Stimulated activated CD8-positive, alpha-beta memory T cell treated with anti-CD3 and anti-CD28 coated beads, Interleukin-12 subunit alpha, Interleukin-12 subunit beta, amount 100 ng/mL, for 24 hours (primary cell): ENCODE data around the gene NFYA.

Source experiments
- DNase-seq: peaks from one replicate; pipeline ENCODE4 v3.0.0-alpha.2; 2020; ENCODE audit errors: extremely low read depth

NFYA gene

DNA sequence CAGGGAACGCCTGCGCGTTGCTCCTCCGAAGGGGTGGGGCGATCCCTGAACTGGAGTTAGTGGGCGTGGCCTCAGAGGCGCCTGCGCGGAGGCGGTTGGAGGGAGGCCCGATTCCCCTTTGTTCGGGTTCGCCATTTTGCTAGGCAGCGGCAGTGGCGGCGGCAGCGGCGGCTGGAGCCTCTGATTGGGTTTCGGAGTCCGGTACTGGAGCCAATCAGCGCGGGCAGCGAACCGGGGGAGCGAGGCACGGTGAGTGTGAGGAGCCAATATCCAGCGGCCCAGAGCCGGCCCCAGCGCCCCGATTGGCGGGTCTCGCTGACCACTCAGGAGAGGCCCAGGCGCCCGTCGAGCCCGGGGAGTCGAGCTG is at the start of gene NFYA:
NFYA (plus strand) TSS at position 139 of the 367 bp plus-strand sequence. CDS start 6,116 bp downstream, outside the sequence.
- DNase-seq = peak; percentile 99

DNA sequence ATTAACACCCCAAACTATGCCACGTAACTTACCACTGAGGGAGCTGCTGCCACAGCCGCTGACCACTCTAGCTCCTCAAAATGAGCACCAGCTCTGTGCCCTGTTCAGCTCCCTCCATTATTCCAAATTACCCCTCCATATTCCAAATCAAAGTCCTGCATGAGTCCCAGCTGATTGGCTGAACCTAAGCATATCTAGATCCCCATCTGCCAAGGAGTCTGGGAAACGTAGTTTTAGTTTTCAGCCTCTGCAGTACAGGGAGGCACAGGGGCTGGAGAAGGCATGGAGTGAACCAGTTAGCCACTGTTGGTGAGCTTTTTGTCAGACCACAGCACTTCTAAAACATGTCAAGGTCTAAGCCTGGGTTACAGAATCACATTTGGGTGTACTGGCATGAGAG is 49.7 kb upstream of the NFYA start:
- no peak for DNase-seq

DNA sequence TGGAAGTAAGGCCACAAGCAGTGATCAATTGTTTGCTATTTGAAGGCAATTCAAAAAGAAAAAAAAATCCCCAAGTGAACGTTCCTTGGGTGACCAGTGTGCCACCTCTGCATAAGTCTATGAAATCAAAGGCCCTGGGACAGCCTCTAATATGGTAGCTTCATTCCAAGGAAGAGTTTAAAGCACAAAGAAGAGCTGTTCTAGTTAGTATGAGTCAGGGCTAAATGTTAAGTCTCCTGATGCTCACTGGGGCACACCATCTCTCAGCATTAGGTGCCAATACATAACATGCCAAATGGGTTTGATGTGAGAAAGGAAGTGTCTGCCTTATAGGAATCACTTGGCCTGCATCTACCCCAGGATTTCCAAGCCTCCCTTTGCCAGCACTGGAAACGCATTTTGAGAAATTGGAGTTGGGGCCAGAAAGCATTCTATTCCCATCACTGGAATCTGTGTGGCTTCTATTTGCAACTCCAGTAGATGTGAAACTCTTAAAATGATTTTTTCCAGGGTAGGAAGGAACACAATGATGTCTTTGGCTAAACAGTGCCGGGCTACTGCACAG is 46.7 kb upstream of the NFYA start:
- no peak for DNase-seq

DNA sequence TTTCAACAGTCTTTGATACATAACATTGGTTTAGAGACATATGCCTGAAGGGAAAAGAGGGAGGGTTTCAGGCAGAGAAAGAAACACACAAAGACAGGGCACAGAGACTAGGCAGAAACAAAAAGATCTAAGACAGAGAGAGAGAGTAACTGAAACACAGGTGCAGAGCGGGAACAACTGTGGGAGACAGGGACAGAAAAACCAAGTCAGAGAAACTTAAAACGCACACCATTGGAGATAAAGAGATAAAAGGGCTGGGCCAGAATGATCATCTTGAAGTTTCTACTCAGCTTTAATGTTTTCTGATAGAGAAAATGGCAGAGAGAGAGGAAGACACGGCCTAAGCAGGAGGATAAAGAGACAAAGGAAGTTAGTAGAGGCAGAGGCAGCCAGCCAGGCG is 45.5 kb upstream of the NFYA start:
- no peak for DNase-seq

DNA sequence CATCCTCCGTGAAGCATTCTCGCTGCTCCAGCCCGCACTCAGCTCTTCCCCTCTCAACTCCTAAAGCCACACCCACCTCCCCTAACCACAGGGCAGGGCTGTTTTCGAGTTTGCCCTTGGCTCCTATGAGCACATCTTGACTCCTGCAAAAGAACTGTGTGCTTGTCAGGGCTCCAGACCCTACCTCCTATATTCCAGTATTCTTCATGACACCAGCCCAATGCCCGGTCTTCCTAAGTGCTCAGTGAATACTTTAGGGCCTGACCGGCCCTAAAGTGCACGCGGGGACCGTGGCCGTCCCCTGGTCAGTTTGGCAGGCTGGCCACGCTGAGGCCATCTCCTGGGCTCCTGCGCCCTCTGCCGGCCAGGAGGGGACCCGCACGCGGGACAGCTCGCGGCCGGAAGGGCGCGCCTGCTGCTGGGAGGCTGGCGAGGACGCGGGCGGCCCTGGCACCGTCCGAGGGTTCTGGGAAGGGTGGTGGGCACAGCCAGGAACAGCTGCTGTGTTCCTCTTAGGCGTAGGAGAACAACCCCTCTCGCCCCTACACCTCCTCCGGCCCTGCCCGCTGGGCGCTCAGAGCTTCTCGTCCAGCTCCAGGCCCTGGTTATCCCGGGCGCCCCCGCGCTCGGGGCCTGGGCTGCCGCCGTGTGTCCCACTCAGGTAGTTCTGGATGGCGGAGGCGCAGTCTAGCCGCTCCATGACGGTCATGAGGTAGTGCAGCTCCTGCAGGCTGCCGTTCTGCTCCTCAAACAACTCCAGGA is 44.8 kb upstream of the NFYA start:
- DNase-seq = peak; percentile 47

DNA sequence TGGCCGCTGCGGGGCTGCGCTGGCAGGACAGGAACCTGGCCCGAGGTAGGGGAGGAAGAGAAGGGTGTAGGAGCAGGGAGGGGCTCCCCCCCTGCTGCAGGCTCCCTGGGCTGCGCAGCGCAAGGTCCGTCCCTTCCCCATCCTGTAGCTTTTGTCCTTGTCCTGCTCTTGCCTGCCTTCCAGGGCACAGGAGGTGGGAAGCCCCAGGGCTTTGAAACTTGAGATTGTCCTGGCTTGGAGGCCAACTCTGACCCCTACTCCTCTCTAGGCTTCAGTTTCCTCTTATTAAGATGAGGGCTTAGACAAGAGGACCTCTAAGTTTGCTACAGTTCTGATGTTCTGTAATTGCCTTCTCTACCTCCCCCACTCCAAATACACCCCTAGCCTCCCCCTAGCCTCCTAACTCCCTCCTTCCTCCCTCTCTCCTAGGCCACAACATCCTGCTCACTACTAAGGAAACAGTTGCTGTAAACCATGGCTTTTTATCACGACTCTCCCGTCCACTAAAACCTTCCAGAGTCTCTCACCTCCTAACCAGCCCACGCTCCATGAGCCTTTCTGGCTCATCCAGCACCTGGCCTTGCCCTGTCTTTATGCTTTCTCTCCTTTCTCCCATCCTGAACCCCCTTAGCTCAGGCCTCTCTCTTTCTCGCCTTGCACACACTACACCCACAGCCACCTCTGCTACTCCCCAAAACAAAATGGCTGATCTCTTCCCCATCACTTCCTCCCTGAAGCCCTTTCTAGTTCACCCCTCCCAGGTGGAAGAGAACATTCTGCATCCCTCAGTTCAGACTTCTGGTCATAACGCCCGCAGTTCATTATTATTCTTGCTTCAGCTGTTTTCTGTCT is 44.0 kb upstream of the NFYA start:
- DNase-seq = no peak

DNA sequence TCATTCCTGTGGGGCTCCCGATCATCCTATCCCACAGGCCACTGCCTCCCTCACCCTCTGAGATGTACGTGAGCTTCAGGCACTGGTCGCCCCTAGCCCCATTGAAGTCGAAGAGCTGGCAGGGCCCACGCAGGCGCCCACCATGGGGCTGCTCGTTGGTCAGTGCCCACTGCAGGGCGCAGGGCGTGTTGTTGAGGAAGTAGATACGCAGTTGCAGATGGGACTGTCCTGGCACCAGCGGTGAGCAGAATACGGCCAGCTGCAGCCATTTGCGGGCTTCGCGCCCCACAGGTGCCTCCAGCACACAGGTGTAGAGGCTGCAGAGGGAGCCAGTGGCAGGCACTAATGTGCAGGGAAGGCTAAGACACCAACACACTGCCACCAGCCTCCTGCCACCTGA is 39.9 kb upstream of the NFYA start:
- DNase-seq = no peak

DNA sequence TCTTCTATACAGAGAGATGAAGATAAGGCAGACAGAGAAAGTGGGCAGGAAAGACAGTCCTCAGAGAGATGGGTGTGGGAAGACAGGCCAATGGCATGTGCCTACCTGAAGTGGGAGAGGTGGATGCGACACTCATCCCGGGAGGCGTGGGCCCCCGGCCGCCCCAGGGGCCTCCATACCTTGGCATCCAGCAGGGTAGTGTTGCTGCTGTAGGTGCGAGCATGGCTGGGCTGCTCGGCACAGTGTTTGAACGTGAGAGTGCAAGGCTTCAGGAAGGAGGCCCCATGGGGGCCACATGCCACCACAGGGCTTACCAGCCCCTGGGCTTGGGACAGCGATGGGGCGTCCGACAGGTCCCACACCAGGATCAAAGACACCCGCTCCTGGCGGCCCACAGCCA is 39.0 kb upstream of the NFYA start:
- DNase-seq = no peak

DNA sequence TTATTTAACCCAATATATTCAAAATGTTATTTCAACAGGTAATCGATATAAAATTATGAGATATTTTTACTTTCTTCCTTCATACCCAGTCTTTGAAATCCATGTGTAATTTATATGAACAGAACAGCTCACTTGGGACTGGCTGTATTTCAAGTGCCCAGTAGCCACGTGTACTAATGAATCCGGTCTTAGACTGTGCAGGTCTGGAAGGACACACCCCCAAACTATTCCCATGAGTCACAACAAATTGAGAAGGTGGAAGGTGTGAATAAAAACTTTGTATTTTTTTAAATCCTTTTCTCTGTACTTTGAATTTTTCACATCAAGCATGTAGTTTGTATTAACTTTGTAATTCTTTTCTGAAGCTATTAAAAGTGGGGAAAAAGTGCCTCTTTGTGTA is 36.6 kb upstream of the NFYA start:
- no peak for DNase-seq

DNA sequence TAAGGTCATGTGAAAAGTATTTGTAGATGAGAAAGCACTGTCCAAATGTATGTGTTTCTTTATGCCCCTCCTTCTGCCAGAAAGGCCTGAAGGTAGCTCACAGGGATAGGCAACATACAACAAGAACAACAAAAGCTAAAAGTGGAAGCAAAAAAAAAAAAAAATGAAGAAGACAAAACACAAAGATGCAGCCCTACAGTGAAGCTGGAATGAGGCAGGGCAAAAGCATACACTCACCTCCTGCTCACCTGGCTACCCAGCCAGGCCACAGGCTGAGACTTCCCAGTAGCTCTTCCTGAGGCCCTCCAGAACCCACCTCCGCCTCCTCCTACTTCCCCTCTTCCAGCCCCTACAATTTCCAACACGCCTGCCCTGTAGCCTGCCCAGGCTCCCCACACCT is 36.2 kb upstream of the NFYA start:
- no peak for DNase-seq

DNA sequence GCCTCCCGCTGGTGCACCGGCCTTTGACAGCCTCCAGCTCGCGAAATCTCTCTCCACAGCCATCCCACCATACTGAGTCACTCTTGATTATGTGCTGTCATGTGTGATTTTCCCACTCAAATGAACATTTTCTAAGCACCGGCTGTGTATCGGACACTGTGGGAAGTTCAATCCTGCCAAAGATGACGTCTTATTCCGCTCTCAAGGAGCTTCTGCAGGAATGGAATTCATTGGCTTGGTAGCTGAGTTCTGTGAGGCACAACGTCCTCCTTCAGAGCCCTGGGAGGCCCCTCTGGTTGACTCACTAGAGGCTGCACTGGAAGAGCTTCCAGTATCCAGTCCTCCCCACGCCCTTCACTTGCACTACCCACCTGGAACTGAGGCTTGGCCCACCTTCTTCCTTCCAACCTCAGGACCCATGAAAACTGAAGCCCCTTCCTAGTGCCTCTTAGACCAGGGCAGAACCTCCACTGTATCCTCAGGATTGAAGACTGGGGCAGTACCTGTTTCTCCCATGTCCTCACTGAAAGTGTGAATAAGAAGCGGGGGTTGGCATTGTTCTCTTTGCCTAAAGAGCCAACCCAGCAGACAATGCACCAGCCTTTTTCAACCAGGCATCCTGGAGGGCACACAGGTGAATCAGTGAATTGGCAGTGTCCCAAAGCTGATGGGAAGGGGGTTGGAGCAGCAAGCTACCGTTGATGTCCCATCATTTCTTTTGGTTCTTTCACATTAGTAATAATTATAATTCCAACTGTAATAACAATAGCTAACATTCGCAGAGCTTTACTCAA is 35.5 kb upstream of the NFYA start:
- DNase-seq = no peak

DNA sequence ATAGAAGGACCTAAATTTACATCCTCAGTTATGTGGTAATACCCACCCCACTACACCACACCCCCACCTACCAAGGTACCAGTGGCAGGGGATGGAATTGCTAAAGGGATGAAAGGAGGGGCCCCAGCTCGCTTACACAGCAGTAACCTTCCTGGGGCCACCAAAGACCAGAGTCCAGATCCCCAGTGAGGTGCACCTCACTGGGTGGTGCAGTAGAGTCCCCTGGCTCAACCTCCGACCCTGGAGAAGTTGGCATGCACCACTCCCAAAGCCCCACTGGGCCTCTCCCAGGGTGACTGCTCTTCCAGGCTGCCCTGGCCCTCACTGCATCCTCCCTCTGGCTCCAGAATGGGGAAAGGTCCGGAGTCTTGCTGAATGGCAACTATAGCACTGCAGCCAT is 34.6 kb upstream of the NFYA start:
- no peak for DNase-seq

DNA sequence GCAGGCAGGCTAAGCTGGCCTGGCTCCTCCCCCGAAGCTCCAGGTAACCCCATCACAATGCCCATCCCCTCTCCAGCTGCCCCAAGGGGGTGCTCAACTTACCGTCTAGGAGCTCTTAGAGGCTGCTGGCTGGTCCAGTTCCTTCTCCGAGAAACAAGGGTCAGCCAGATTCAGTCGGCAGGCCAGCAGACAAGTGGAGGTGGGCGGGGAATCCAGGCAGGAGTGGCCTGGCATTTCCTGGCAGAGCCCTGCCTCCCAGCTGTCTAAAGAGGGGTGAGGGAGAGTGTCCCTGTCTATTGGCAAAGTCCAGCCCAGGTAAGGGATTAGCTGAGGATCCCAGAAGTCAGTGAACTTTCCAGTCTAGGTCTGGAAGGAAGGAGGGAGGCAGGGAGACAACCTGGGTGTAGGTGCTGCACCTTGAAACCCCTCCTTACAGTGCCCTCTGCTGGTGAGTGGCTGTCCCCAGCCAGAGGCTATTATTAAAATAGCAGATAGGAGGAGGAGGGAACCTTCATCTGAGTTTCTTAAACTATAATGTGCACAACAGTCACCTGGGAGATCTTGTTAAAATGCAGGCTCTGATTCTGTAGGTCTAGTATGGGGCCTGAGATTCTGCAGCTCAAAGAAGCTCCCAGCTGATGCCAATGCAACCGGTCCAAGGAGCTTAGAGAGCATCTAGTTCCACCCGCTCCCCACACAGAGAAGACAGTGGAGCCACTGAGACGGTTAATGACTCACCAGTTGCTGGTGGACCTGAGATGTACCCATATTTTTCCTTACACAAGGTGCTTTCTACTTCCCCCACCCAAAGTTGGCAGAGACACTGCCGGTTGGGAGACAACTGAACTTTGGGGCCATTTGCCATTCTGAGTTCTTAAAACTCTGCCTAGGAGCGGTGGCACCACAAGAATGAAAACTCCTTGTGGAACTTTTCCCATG is 33.4 kb upstream of the NFYA start, which contains the start of gene UNC5CL:
UNC5CL (minus strand) TSS at position 162 of the 939 bp plus-strand sequence. CDS start 4,147 bp downstream, outside the sequence.
- DNase-seq = no peak

DNA sequence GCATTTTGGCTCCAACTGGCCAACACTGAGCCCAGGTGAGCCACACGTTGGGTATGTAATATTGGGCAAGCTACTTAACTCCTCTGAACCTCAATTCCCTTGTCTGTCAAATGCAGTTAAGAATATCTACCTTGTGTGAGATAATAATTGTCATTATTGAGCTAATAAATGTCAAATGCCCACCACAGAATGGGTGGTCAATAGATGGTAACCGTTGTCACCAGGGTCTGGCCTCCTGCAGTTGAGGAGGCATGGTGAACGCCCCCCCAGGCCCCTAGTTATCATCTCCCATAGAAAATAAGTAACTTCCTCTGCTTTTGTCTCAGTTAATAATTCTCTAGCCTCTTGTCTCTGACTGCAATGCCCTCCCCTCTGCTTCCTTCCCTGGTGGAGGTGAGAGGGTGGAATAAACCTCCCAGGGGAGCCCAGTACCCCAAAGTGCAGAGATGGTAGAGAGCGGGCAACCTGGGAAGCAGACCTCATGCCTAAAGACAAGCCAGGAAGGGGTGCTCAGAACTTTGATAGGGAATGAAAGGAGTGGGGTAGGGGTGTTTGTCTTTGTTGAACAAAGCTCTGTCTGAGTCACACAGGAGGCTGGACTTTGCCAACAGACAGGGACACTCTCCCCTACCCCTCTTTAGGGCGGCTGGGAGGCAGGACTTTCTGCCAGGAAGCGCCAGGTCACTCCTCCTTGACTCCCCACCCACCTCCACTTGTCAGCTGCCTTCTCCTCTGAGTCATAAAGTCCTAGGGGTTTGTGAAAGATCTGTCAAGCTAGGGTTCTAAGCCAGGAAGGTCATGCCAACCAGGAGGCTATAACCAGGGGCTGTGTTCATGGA is 32.5 kb upstream of the NFYA start:
- no peak for DNase-seq

DNA sequence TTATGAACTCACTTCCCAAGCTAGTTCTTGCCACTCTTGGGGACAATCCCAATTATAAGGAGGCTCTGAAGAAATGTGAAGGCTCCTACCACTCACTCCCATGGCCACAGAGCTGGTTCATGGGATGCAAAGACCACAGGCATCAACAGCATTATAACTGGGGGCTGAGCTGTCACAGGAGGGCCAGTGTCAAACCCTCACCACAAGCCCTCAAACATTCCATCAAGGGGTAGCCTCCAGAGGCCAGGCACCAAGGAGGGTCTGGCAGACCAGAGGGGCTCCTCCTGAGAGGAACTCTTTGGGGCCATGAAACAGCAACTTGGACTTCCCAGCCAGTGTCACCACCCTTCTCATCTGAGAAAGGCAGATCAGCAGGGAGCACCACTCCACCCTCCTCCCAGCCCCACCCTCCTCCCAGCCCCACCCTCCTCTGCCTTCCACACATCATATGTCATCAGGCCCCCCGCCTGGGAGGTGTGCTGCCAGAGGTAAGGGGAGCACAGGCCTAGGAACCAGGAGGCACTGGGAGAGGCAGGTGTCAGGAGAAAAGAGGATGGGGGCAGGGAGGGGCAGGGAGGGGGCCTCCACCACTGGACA is 31.7 kb upstream of the NFYA start:
- no peak for DNase-seq

DNA sequence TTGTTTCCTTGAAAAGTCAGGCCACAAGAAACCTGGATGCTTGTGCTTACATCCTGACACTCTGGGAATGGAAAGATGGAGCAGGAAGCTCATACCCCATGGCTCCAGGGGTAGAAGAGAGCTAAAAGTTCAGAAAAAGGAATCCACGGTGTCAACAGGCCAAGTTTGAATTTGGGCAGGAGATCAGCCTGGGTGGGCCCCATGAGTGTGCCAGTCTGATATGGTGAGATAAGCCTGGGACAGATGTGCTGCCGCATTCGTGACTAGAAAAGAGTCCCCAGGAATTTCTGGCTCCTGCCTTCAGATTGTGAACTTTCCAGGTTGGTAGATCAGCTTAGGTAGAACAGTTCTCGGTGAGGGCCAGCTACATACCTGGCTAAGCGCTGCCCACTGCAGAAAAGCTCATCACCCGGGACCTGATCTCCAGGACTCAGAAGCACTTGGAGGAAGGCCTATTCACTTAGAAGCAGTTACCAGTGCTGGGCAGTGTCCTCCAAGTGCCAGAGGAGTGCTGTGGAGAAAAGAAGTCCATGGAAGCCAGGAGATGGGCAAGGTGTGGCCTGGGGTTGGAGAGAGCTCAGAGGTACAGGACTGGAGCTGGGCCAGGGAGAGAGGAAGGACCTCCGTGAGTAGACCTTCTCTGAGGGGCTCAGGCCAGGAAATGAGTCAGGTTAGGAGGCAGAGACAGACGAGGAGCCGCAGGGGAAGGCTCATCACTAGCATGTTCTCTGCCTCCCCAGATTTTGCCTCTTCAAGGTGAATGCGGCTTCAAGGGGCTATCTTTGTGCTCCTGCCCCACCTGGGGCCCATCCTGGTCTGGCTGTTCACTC is 30.3 kb upstream of the NFYA start, which contains the start of gene TSPO2:
TSPO2 (plus strand) TSS at position 242 of the 830 bp plus-strand sequence; CDS start at position 761, 519 bp downstream.
- no peak for DNase-seq

DNA sequence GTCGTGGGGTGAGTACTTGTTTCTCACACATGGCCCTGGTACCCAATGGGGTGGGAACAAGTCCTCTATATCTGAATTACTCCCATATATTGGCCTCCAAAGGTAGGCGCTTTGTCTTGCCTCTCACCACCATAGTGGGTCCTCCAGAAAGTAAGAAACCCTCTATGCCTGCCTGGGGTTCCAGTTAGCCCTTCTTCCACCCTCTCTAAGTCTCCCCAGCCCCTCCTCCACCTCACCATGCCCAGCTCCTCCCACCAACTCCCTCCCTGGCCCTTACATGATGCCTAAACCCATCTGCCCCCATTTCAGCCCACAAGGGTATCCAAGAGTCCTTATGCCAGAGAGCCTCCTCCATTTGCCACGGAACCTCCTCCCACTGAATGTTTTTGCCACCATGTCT is 29.6 kb upstream of the NFYA start:
- no peak for DNase-seq

DNA sequence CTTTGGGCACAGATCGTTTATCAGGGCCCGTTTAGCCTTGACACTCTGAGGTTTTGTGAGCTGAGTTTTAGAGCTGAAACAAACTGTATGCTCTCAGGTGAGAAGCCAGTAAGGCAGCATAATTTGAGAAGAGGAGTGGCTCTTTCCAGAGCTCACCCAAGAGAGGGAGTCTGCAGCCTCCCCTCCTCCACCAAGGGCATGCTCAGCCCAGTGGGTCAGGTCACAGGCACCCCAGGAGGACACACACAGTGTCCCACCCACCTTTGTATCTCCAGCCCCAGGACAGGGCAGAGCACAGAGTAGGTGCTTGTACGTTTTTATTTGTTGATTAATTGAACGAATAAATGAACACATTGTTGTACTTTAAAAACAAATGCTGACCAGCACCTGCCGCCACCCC is 27.1 kb upstream of the NFYA start:
- DNase-seq = no peak
